GM18511 (cell line): Measurements from ENCODE around the gene ZNF35.

Experiments
- ATAC-seq: cut with Tn5 transposase; IDR thresholded peaks from one replicate; pipeline ENCODE4 v1.9.1; 2021; ENCODE audit warnings: mild to moderate bottlenecking, moderate library complexity; ENCODE audit not compliant: unreplicated experiment

The ZNF35 gene

DNA sequence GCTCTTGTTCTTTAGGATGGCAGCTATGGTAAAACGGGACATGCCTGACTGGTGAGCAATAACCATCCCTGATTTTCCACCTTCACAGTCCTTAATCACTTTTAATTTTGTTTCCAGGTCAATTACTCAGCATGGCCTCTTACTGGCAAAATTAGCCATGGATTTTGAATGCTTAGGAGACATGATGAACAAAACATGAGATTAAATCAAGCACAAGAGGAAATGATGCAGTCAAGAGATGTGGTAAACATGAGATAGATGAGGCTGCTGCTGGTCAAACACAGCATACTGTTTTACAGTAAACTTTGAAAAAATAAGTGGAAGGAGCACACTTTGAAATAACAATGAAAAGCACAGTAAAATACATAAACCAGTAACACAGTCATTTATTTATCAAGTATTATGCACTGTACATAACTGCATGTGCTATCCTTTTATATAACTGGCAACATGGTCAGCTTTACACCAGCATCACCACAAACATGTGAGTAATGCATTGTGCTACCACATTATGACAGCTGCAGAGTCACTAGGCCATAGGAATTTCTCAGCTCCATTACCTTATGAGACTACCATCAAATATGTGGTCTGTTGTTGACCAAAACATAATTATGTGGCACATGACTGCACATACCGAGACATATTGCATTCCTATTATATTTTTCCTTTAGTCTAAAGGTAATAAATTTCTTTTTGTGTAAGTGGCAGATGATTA is 33.8 kb downstream of the ZNF35 start:
- ATAC-seq = no peak

DNA sequence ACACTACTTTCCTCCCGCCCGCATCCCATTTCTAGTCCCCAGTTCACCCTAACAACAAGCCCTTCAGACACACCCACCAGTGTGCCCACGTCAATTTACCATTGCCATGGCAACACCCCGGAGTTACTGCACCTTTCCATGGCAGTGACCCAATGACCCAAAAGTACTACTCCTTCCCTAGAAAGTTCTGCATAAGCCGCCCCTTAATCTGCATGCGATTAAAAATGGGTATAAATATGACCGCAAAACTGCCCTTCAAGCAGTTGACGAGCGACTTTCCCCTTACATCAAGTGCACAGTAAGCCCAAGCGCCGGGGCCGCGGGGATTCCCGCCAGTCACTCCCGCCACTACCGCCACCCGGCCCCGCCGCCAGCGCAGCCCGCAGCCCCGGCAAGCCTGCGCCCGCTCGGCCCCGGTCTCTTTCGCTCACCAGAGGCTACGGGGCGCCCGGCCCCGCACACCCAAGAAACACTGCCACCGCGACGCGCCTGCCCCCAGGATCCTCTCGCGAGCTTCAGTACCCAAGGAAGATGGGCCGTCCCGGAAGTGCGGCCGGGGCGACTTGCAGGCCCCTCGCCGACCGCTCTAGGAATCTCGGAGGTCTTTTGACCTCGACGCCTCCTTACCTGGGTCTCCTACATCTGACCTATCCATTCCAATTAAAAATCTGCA is 36.7 kb downstream of the ZNF35 start:
- peak; percentile 82 for ATAC-seq

DNA sequence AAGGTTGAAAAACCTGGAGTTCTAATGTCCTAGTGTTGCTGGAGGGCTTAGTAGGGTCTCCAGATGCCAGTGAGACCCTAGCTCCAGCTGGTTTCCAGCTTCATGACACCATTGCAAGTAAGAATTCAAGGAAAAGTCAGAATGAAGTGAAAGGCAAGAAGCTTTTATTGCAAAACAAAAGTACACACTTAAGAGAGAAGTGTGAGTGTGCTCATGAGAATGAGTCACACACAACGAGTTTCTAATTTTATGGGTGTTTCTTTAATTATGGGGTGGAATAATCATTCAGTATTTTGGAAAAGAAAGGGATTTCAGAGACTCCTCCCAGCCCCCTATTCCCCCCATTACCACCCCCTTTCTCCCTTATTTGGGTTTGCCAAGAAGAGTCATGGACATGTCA is 39.4 kb downstream of the ZNF35 start:
- ATAC-seq = no peak
